ENCODE measurements around the gene MMUT.
"Not testable (repeated sequence)": the region's sequence is repeated elsewhere in the genome, so short reads cannot be mapped to it uniquely, and the experiment has no call there.

MMUT gene

GRCh38 chr6:49416195-49416594, 46.9 kb downstream of the MMUT start:
- DNase-seq = no peak

GRCh38 chr6:49415358-49415757, 47.7 kb downstream of the MMUT start:
- DNase-seq = no peak

- DNase-seq = peak; percentile 29
Observed at GRCh38 chr6:49410564-49410963, 52.5 kb downstream of the MMUT start.

DNA sequence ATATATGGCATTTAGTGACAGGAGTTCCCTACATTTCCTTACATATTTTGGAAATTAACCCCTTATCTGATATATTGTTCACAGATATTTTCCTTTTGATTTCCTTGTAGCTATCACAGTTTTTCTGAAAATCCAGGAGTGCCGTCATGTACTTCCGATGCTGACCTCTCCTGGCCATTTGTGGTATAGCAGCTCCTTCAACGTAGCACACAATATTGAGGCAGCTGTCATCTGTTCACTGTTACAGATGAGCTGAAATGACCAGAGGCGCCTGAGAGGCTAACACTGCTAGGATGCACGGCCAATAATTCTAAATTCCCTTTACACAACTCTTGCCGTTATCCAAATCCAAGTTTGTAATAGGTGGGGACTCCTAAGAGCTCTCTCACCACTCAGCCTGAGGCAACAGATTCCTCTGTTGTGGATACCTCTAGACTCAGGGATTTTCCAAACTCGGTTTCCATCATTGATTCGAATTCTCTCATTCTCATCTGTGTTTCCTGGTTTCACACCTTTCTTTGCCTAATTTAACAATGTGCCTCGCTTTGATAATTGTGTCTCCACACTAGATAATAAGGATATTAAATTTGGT, 53.0 kb downstream of the MMUT start:
- peak; percentile 91 for DNase-seq

DNA sequence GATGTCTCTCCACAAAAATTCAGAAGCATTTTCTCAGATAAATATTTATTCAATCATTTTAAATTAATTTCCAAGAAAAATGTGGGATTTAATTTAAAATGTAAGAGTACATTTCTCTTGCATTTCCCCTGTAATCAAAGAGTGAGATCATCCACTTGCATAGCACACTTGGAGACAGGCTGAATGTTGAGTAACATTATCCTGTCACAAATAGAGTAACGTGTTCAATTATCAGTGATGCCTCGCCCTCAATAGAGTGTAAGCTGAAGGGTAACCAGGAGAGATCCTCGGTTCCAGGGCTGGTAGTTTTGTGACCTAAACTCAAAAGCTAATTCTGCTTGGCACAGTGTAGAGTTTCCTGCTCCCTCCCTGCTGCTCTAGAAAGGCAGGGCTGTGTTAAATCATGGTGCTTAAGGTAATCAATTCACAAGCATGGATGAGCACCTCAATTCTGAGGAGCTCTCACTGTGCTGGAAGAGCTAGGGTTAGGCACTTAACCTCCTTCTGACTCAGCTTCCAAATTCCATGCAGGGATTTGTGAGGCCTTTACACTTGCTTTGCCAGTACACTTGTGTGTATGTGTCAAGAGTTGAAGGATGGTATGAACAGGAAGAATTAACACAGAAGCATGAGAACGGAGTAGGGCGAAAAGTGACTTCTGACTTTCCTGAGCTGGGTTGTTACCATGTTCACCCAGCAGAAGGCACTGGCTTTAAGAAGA, 56.6 kb downstream of the MMUT start:
- DNase-seq = no peak

GRCh38 chr6:49401063-49401462, 62.0 kb downstream of the MMUT start:
- DNase-seq = no peak

- DNase-seq = not testable (repeated sequence)
Observed at GRCh38 chr6:49386667-49387508, 76.2 kb downstream of the MMUT start.

GRCh38 chr6:49384904-49385303, 78.1 kb downstream of the MMUT start:
- DNase-seq = peak; percentile 8

Data from NCI-H82 (cell line).